K562 (cell line): ENCODE measurements around the gene PANX1. TPM values are rescaled to one million over a fixed set of nuclear protein-coding genes. Genes with fewer than 3 reads are reported as not detected.

ENCODE experiments used
- ATAC-seq: fragments of 200-7000 bp; cut with Tn5 transposase; 3 replicates; pipeline ENCODE4 v1.9.1; 2020; ENCODE audit warnings: moderate library complexity
- BruUV-seq: library from RNA; stranded (reverse); fragments of 400-500 nt; replicated peaks from 2 replicates; lab custom pipeline; 2021; lab: Mats Ljungman, UMichigan
- CTCF ChIA-PET: fragments of 300-600 bp; formaldehyde crosslinking; extraction: SDS; loops from one replicate; lab custom pipeline; 2021; ENCODE audit warnings: low intra/inter-chr PET ratio; lab: Yijun Ruan, JAX
- POLR2A ChIA-PET: fragments of 300-600, 350-650 bp; sonication (Branson Sonifier 250); formaldehyde crosslinking; extraction: SDS; loops from one replicate; lab custom pipeline; 2021; ENCODE audit warnings: antibody characterized with exemption, inconsistent platforms; lab: Yijun Ruan, JAX
- DNase-seq, 4 experiments: peaks; one replicate each; pipeline versions ENCODE4 v3.0.0 to v3.0.0-alpha.2; 2011 to 2018; ENCODE audit warnings: low spot score in 3 of 4, mixed read lengths in 3 of 4; ENCODE audit errors: extremely low read depth in 1 of 4
- FAIRE-seq: peaks from 2 replicates; lab custom pipeline; 2011; peaks lifted over from hg19 to GRCh38; lab: Jason Lieb, UNC
- H2AFZ ChIP-seq: 2 replicates; pipeline ENCODE4 v1.6.0; 2011; ENCODE audit warnings: low read depth, low read length, control low read depth, inconsistent platforms
- H3K27ac ChIP-seq: fragments of 200-600 bp; 3 replicates; pipeline ENCODE4 v1.8.0; 2011; ENCODE audit warnings: low read depth, mild to moderate bottlenecking, control low read depth, inconsistent platforms, low read length, moderate library complexity, mixed read lengths; ENCODE audit errors: extremely low read depth
- H3K27me3 ChIP-seq, 2 experiments: fragments of 300-600 bp in 1 of 2; 2 replicates in 1 of 2; 3 replicates in 1 of 2; pipeline versions ENCODE4 v1.6.0 to v1.8.0; 2011; ENCODE audit warnings: inconsistent platforms in 2 of 2, low read length in 2 of 2, mild to moderate bottlenecking in 1 of 2, mixed read lengths in 1 of 2, moderate library complexity in 1 of 2; ENCODE audit not compliant: control insufficient read depth in 2 of 2, insufficient read depth in 2 of 2
- H3K36me3 ChIP-seq: fragments of 300-600 bp; 3 replicates; pipeline ENCODE4 v1.8.0; 2011; ENCODE audit warnings: mild to moderate bottlenecking, low read length, inconsistent platforms; ENCODE audit not compliant: control insufficient read depth, insufficient read depth
- H3K4me1 ChIP-seq, 2 experiments: fragments of 200-600 bp in 1 of 2; replicated peaks in 1 of 2; 2 replicates in 1 of 2; 3 replicates in 1 of 2; pipeline versions ENCODE4 v1.5.1 to v1.8.0; 2011; ENCODE audit warnings: inconsistent platforms in 2 of 2, low read length in 2 of 2, mild to moderate bottlenecking in 1 of 2, mixed read lengths in 1 of 2, moderate library complexity in 1 of 2; ENCODE audit not compliant: control insufficient read depth in 2 of 2, insufficient read depth in 2 of 2
- H3K4me2 ChIP-seq: 2 replicates; pipeline ENCODE4 v1.6.1; 2011; ENCODE audit warnings: low read length, control low read depth, inconsistent platforms, mixed read lengths; ENCODE audit not compliant: insufficient read depth
- H3K4me3 ChIP-seq: fragments of 200-600 bp; sonication (generic), shearing (Covaris generic); 2 replicates; pipeline ENCODE4 v1.5.1; 2016; ENCODE audit warnings: control low read depth, inconsistent platforms
- H3K79me2 ChIP-seq: fragments of 200-600 bp; 3 replicates; pipeline ENCODE4 v1.8.0; 2011; ENCODE audit warnings: low read length, inconsistent platforms; ENCODE audit not compliant: control insufficient read depth, insufficient read depth
- H3K9ac ChIP-seq, 2 experiments: 2 replicates each; pipeline versions ENCODE4 v1.6.0 to v1.6.1; 2011; ENCODE audit warnings: low read depth in 2 of 2, low read length in 2 of 2, control low read depth in 1 of 2, inconsistent platforms in 1 of 2, mild to moderate bottlenecking in 1 of 2, mixed read lengths in 1 of 2; ENCODE audit not compliant: insufficient read depth in 1 of 2
- H3K9me1 ChIP-seq: one replicate; pipeline ENCODE4 v1.6.0; 2011; ENCODE audit warnings: inconsistent platforms, mild to moderate bottlenecking, low read length, moderate library complexity; ENCODE audit not compliant: control insufficient read depth, insufficient read depth
- H3K9me3 ChIP-seq: replicated peaks from 2 replicates; pipeline ENCODE4 v1.5.1; 2011; ENCODE audit warnings: low read depth, low read length, inconsistent platforms; ENCODE audit not compliant: control insufficient read depth, insufficient read depth
- H4K20me1 ChIP-seq: replicated peaks from 2 replicates; pipeline ENCODE4 v1.6.1; 2011; ENCODE audit warnings: low read length, inconsistent platforms, mixed read lengths; ENCODE audit not compliant: control insufficient read depth, insufficient read depth
- CHD4 ChIP-seq: fragments of 200-600 bp; sonication (generic); IDR thresholded peaks from 3 replicates; pipeline ENCODE4 v1.6.1; 2012; ENCODE audit warnings: low read depth, mild to moderate bottlenecking, mixed read lengths, low read length, inconsistent platforms; ENCODE audit not compliant: insufficient read depth, insufficient replicate concordance, poor library complexity, severe bottlenecking
- CTBP1 ChIP-seq: fragments of 450-650 bp; IDR thresholded peaks from 2 replicates; pipeline ENCODE4 v1.6.1; 2016; ENCODE audit warnings: borderline replicate concordance
- DACH1 ChIP-seq: fragments of 450-650 bp; IDR thresholded peaks from 2 replicates; pipeline ENCODE4 v1.6.1; 2018; ENCODE audit not compliant: partially characterized antibody
- HDAC2 ChIP-seq: fragments of 450-650 bp; IDR thresholded peaks from 2 replicates; pipeline ENCODE4 v1.6.1; 2016; ENCODE audit warnings: mild to moderate bottlenecking
- HDAC6 ChIP-seq: IDR thresholded peaks from 2 replicates; pipeline ENCODE4 v1.6.1; 2012; ENCODE audit warnings: low read depth, mild to moderate bottlenecking, control low read depth, inconsistent platforms, low read length, moderate library complexity
- KDM4B ChIP-seq, 2 experiments: fragments of 450-650 bp in 1 of 2; sonication (generic) in 1 of 2; IDR thresholded peaks; 2 replicates each; pipeline ENCODE4 v1.6.1; 2016 to 2017; ENCODE audit warnings: borderline replicate concordance in 2 of 2, antibody characterized with exemption in 1 of 2, low read depth in 1 of 2, mild to moderate bottlenecking in 1 of 2
- ZNF707 ChIP-seq: fragments of 250-450 bp; sonication (Bioruptor Pico); conservative IDR thresholded peaks from 2 replicates; pipeline ENCODE4 v1.8.0; 2022; ENCODE audit warnings: inconsistent platforms, mild to moderate bottlenecking, moderate library complexity
- WGBS: fragments of 100-300 bp; shearing (Covaris generic); methylation state at CpG from one replicate; pipeline ENCODE4 v1.1.6; 2016; ENCODE audit warnings: low coverage, mixed read lengths; ENCODE audit not compliant: insufficient coverage; ENCODE audit errors: missing lambda C conversion rate; 5-methylcytosine and 5-hydroxymethylcytosine counted together
- in situ Hi-C: fragments of 300-500 bp; cut with MboI; formaldehyde crosslinking; loops from 4 replicates; pipeline ENCODE4 v1.15.0; 2018; ENCODE audit warnings: inconsistent platforms, mixed read lengths
- intact Hi-C: fragments of 100-400 bp; cut with micrococcal nuclease; formaldehyde crosslinking; loops from 2 replicates; pipeline ENCODE4 v1.14.2; 2022
- polyA plus RNA-seq, 8 experiments: library from polyadenylated mRNA; depleted of rRNA in 4 of 8; stranded (reverse) in 5 of 8; unstranded in 3 of 8; fragments of >200 nt; fragmentation: Nextera tagmentation in 2 of 8; fragmentation: Illumina TruSeq in 1 of 8; extraction: Ambion mirVana in 2 of 8; extraction: Trizol in 1 of 8; gene quantifications; 2 replicates each; pipeline versions ENCODE4 v1.2.1 to v1.2.3, GENCODE V29; 2011 to 2014; ENCODE audit warnings: inconsistent platforms in 1 of 8, missing spikeins in 1 of 8
- total RNA-seq, 7 experiments: library from RNA; depleted of rRNA in 6 of 7; stranded (reverse); fragments of >200 nt in 6 of 7; fragmentation: Illumina TruSeq in 2 of 7; extraction: Trizol in 2 of 7; gene quantifications; 2 replicates each; pipeline versions ENCODE4 v1.2.1 to v1.2.3, GENCODE V29; 2011 to 2021; ENCODE audit warnings: low replicate concordance in 1 of 7
- TF ChIP-seq, protein P1 (sequence below): fragments of 450-650 bp; IDR thresholded peaks from 2 replicates; pipeline ENCODE4 v1.6.1; 2016
- TF ChIP-seq, protein P2 (sequence below): sonication (generic); formaldehyde crosslinking; IDR thresholded peaks from 2 replicates; pipeline ENCODE4 v1.8.0; 2022; ENCODE audit warnings: mild to moderate bottlenecking, missing genetic modification reagents, borderline replicate concordance

PANX1 gene
- total and polyA plus RNA-seq, 9 of the 15 experiments (the other 6 are each of a cell fraction or from before 2014, with no cell fraction given), result 1.9 to 14.8 (median 10.1) TPM

DNA sequence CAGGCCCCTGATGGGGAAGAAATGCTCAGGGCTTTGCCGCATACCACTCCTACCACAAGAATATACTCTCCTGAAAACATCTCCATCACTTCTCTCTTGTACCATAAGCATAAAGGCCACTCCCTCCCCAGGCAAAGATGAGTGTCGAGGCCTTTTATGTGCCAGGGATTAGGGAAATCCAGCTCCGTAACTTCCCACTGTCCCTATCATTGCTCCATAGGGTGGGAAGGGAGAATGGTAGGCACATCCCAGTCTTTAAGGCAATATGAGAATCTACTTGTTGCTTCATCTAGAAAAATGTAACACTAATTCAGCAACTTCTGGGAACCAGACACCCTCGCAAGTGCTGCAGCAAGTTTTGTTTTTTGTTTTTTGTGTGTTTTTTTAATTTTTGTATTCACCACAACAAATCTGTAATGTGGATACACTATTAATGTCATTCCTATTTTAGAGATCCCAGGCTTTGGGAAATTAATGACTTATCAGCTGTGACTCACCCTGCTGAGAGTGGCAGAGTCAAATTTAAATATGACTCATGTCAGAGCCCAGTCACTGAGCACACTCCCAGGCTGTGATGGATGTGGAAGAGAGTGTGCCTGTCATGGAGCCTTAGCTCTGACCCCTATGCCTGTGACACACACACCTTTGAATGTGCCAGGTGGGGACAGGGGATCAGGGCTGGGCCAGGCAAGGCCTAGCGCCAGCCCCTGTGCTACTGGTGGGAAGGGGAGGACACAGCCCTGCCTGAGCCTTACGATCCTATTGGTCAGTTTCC lies 23.4 kb downstream of the PANX1 start (continued):
- TF ChIP-seq, protein P1, sequence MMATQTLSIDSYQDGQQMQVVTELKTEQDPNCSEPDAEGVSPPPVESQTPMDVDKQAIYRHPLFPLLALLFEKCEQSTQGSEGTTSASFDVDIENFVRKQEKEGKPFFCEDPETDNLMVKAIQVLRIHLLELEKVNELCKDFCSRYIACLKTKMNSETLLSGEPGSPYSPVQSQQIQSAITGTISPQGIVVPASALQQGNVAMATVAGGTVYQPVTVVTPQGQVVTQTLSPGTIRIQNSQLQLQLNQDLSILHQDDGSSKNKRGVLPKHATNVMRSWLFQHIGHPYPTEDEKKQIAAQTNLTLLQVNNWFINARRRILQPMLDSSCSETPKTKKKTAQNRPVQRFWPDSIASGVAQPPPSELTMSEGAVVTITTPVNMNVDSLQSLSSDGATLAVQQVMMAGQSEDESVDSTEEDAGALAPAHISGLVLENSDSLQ, result peak; percentile 91
- TF ChIP-seq HDAC2 (0 out of 2 replicates have a peak, but pooled peaks have one; percentile 18), DACH1 (peak; percentile 90), CHD4 (no peak), KDM4B (IDR thresholded peaks at IDR 0.05; ENCODE audit: borderline replicate concordance in 2 of 2, low read depth in 1 of 2) (no peak)

DNA sequence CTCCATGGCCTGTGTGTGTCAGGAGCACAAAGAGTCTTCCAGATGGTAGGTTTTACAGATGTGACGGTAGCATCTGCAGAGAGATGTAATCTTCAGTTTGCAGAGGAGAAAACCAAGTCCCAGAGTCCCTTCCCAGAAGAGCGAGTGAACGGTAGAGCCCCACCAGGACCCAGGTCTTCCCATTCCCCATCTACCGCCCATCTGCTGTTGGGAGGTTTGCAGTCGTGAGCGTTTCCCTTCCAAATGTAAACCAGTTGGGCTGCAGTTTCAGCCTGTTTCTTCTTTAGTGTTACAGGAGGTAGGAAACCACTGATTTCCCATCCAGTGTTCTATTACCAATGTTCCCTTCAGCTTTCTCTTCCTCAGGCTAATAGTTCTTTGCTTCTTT lies 24.0 kb downstream of the PANX1 start:
- H3K27me3 ChIP-seq, result no peaks in the 10 kb centered on the region
- intact Hi-C loops, result no loop called here
- in situ Hi-C loops, result no loop called here
- CTCF ChIA-PET, result no interaction called here
- no TSS peak for BruUV-seq
- H3K9me1 ChIP-seq, result peaks cover 3% of the 10 kb centered on the region
- H3K27ac ChIP-seq, result peak overlapping the region; percentile 45; the same call in 1 of the 3 replicates
- peaks cover 35% of the 10 kb centered on the region for H3K79me2 ChIP-seq
- POLR2A ChIA-PET, result interaction anchor here (2.1 kb wide), 1 partner anchor 10 kb away, joined by 5 read pairs; no protein-coding TSS in a partner anchor
- H3K4me3 ChIP-seq, result no peak overlapping the region
- H3K36me3 ChIP-seq, result no peaks in the 10 kb centered on the region; the same call in 2 of the 3 replicates
- peak; percentile 26 for FAIRE-seq
- TF ChIP-seq CHD4 (no peak), CTBP1 (0 out of 2 replicates have a peak, but pooled peaks have one; percentile 7), ZNF707 (CRISPR knock-in tag) (no peak), HDAC6 (no peak)
- TF ChIP-seq, protein P2, sequence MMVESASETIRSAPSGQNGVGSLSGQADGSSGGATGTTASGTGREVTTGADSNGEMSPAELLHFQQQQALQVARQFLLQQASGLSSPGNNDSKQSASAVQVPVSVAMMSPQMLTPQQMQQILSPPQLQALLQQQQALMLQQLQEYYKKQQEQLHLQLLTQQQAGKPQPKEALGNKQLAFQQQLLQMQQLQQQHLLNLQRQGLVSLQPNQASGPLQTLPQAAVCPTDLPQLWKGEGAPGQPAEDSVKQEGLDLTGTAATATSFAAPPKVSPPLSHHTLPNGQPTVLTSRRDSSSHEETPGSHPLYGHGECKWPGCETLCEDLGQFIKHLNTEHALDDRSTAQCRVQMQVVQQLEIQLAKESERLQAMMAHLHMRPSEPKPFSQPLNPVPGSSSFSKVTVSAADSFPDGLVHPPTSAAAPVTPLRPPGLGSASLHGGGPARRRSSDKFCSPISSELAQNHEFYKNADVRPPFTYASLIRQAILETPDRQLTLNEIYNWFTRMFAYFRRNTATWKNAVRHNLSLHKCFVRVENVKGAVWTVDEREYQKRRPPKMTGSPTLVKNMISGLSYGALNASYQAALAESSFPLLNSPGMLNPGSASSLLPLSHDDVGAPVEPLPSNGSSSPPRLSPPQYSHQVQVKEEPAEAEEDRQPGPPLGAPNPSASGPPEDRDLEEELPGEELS (CRISPR knock-in tag), result 0 out of 2 replicates have a peak, but pooled peaks have one; percentile 7
- H2AFZ ChIP-seq, result no peak overlapping the region
- H3K4me2 ChIP-seq, result peak overlapping the region; percentile 68
- no peaks in the 10 kb centered on the region for H3K9me3 ChIP-seq
- DNase-seq, result no peak
- ATAC-seq, result no peak
- peaks cover 12 to 32% of the 10 kb centered on the region in 2 experiments for H3K4me1 ChIP-seq
- 60% methylated on average over 6 of the region's 6 CpGs for WGBS
- H4K20me1 ChIP-seq, result peaks cover 14% of the 10 kb centered on the region
- H3K9ac ChIP-seq, result peak overlapping the region; percentile 32 to 79; a peak in 3 of 4 replicates
